GM18867 (cell line): Measurements from ENCODE around the gene S100A6.
"Not testable (repeated sequence)": the region's sequence is repeated elsewhere in the genome, so short reads cannot be mapped to it uniquely, and the experiment has no call there.

Experiments
- ATAC-seq: cut with Tn5 transposase; IDR thresholded peaks from one replicate; pipeline ENCODE4 v1.9.1; 2021; ENCODE audit warnings: mild to moderate bottlenecking, moderate library complexity; ENCODE audit not compliant: unreplicated experiment

Gene S100A6

DNA sequence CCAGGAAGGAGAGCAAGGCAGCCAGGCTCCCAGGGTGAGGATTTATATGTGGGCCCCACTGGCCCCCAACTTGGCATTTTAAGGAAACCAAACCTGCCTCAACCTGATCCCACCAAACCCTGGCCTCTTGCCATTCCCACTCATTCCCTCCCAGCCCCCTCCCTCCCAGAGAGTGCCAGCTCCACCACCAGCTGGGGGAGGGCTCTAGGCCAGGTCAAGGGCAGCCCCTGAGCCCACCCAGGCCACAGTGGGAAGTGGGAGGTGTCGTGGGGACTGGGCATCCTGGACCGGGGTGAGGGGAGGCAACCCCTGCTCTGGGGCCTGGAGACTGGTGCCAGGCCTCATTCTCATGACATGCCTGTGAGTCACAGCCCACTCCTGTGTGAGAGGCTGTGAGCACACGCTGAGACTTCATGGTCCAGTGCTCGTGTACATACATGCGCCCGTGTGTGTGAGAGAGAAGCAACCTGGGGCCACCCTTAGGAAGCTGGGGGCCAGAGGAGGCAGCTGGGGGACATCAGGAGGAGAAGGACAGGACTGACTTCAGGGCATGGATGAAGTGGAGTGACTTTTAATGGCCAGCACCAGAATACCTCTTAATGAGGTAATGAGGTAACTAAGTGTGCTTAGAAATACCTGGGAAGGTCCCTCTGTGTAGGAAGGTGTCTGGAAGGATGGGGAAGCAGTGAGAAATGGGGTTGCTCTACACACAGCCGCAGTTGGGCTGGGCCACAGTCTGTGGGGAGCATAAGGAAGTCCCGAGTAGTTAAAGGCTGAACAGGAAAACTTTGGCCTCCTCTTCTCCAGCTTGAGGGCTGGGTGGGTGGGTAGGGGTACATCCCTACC, 30.0 kb upstream of the S100A6 start, which contains the start of gene S100A2:
Gene S100A2 (minus strand): TSS at position 316 of the 846 bp plus-strand sequence. CDS start 1,967 bp downstream, outside the sequence.
- ATAC-seq, result peak; percentile 42

DNA sequence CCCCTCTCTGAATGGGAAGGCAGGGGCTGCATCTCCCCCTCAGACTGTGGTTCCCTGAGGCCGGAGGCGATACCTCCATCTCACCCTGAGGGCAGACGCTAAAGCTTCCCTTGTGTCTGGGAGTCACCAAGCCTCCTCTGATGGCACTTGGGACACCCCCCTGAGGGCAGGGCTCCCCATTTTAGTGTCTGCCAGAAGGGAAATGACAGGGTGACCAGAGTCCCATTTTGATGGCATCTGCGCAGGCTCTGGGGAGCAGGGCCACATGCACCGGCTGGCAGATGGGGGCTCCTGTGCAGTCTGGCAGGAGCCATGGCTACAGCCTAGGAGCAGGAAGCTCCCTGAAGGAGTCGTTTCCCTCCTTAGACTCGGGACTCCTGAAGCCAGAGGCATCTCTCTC, 28.2 kb upstream of the S100A6 start:
- no peak for ATAC-seq

DNA sequence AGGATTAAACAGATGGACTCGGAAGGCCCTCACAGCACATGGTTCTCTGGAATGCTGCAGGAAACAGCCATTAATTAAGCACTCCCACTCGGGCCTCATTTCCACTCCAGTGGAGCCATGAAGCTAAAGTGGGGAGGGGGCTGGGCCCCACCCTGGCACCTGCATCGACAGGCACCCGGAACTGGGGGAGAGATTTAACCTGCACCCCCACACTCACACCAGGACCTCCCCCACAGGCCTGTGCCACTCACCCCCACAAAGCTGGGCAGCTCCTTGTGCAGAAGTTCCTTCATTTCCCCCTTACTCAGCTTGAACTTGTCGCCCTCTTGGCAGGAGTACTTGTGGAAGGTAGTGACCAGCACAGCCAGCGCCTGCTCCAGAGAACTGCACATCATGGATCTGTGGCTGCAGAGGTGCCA, 27.7 kb upstream of the S100A6 start:
- no peak for ATAC-seq

GRCh38 chr1:153562021-153562420, 26.2 kb upstream of the S100A6 start:
- not testable (repeated sequence) for ATAC-seq

- no peak for ATAC-seq
Measured at GRCh38 chr1:153561466-153561985, 25.7 kb upstream of the S100A6 start.

- no peak for ATAC-seq
Measured at GRCh38 chr1:153560771-153561465, 25.1 kb upstream of the S100A6 start.

- no peak for ATAC-seq
Measured at GRCh38 chr1:153560241-153560640, 24.4 kb upstream of the S100A6 start.

- ATAC-seq, result no peak
Measured at GRCh38 chr1:153557877-153558276, 22.1 kb upstream of the S100A6 start.

GRCh38 chr1:153556348-153556747, 20.6 kb upstream of the S100A6 start:
- ATAC-seq, result no peak

DNA sequence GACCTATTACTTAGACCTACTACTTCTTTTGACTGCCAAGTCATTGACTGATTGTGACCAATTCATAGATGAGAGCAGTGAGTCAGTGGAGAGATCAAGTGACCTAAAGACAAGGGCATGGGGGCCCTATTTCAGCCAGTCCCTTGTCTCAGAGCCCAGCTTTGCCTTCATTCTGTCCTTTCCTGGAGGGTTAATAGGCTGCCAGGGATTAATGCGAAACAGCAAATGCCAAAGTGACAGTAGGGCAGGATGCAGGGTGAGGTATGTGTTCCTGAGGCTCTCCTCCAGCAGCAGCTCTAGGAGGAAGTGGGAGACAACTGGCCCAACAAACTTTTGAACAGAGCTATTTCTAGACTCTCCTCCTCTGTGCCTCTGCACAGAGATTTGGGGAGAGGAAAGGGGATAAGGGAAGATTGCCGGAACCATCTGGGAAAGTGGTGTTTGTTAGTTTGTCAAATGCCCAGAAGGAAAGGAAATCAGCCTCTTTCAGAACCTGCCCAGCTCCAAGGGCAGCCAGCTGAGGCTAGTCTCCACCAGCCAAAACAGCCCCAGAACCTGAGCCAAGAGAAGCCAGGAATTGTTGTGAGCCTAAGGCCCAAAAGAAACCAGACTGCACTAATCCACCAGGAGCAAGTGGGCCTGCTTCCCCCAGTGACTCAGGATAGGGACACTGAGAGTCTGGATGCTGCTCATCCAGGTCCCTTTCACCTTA, 18.2 kb upstream of the S100A6 start:
- ATAC-seq, result no peak

- ATAC-seq, result no peak
Measured at GRCh38 chr1:153553096-153553495, 17.3 kb upstream of the S100A6 start.

- no peak for ATAC-seq
Measured at GRCh38 chr1:153552335-153552734, 16.5 kb upstream of the S100A6 start.

GRCh38 chr1:153550827-153551500, 15.2 kb upstream of the S100A6 start:
- no peak for ATAC-seq

GRCh38 chr1:153550398-153550758, 14.6 kb upstream of the S100A6 start:
- ATAC-seq, result no peak

DNA sequence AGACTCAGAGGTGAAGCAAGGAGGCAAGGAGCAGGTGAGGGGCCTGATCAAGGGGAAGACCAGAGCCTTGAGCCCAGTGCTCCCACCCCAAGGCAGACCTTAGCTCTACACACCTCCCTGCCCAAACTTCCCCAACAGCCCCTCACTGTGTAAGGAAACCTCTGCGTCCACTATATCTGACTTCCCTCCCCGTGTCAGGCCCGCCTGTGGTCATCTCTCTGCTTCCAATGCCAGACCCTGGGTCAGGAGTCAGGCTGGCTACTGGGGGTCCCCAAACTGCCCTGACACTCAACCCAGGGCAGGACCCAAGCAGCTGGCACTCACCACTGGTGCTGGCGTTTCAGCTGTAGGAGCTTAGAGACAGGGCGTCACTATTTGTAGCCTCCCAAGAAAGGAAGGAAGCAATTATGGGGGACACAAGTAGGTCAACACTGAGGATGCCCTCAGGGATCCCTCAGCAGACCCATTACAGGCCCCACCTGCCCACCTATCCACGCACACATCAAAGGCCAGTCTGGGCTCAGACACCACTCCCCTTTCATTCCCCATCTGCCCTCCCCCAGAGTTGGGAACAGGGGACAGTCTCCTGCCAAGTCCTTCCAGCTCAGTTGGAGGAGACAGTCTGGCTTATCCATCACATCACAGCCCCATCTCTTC, 14.1 kb upstream of the S100A6 start:
- ATAC-seq, result no peak

DNA sequence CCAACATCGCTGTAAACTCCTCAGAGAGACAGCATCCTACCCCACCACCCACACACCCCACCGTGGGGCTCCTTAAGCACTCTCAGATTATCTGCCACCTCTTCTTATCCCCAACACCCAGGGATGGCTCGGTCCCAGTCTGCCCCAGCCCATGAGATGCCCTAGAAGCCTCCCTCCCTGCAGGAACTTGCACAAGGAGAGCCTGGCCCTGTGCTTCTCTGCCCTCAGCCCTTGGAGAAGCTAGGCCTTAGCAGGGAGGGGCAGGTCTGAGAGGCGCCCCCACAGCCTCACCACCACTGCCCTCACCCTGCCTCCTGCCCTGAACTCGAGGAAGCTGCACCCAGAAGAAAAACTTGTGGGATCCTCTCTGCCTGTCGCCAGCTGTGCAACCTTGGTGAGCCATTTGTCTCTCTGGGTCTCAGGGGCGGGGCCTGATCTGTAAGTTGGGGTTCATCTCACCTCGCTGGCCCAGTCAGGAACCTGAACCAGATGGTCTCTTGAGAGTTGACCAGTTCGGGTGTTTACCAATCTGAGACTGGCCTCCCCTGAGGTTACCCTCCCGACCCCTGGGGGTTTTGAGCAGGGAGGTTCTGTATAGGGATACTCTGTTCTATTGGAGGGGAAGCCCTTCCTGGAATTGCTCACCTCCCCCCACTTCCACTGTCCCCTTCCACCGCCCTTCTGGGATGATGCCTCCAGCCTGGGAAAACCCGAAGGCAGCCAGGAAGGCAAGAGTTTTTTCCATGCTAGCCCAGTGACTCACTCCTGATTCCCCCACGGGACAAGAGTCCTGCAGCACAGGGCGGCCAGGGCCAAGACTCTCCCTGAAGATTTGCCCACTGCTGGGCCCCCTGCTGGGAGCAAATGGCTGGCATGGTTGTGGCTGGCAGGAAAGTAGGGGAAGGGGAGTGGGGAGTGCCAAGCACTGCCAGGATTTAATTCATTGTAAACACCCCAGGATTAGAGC, 13.2 kb upstream of the S100A6 start, which contains the start of gene S100A3:
Gene S100A3 (minus strand): TSS at position 537 of the 967 bp plus-strand sequence. CDS start 773 bp downstream, outside the sequence.
- ATAC-seq, result no peak

- no peak for ATAC-seq
Measured at GRCh38 chr1:153547560-153548551, 12.1 kb upstream of the S100A6 start.
